HEK293T (cell line): ENCODE results near the gene NFYC.

Experiments used
- CTCF ChIA-PET: fragments of 350-600 bp; formaldehyde crosslinking; extraction: SDS; loops from one replicate; lab custom pipeline; 2021; ENCODE audit warnings: antibody characterized with exemption, inconsistent platforms; lab: Yijun Ruan, JAX
- POLR2A ChIA-PET: fragments of 350-600 bp; formaldehyde crosslinking; extraction: SDS; loops from one replicate; lab custom pipeline; 2020; ENCODE audit warnings: antibody characterized with exemption, inconsistent platforms; lab: Yijun Ruan, JAX
- DNase-seq: peaks from one replicate; pipeline ENCODE4 v3.0.0; 2012; ENCODE audit warnings: mixed read lengths; ENCODE audit errors: extremely low spot score
- ARNT ChIP-seq: fragments of 450-650 bp; IDR thresholded peaks from 2 replicates; pipeline ENCODE4 v1.6.1; 2017; ENCODE audit warnings: mild to moderate bottlenecking
- BHLHE40 ChIP-seq: fragments of 450-650 bp; IDR thresholded peaks from 2 replicates; pipeline ENCODE4 v1.6.1; 2016; ENCODE audit warnings: mild to moderate bottlenecking, moderate library complexity, borderline replicate concordance
- CTBP1 ChIP-seq: fragments of 450-650 bp; IDR thresholded peaks from 2 replicates; pipeline ENCODE4 v1.6.1; 2016; ENCODE audit warnings: borderline replicate concordance
- ELF4 ChIP-seq: fragments of 450-650 bp; IDR thresholded peaks from 2 replicates; pipeline ENCODE4 v1.6.1; 2017; ENCODE audit warnings: antibody characterized with exemption
- FOXA1 ChIP-seq: fragments of 450-650 bp; IDR thresholded peaks from 2 replicates; pipeline ENCODE4 v1.6.1; 2016; ENCODE audit warnings: mild to moderate bottlenecking
- FOXK2 ChIP-seq: fragments of 450-650 bp; IDR thresholded peaks from 2 replicates; pipeline ENCODE4 v1.6.1; 2016; ENCODE audit warnings: mild to moderate bottlenecking
- FOXM1 ChIP-seq: fragments of 450-650 bp; IDR thresholded peaks from 2 replicates; pipeline ENCODE4 v1.6.1; 2017; ENCODE audit warnings: mild to moderate bottlenecking, borderline replicate concordance
- HDGF ChIP-seq: fragments of 450-650 bp; IDR thresholded peaks from 2 replicates; pipeline ENCODE4 v1.6.1; 2017; ENCODE audit warnings: antibody characterized with exemption, borderline replicate concordance
- L3MBTL2 ChIP-seq: fragments of 450-650 bp; conservative IDR thresholded peaks from 2 replicates; pipeline ENCODE4 v1.6.1; 2016; ENCODE audit warnings: mild to moderate bottlenecking
- LEF1 ChIP-seq: fragments of 450-650 bp; IDR thresholded peaks from 2 replicates; pipeline ENCODE4 v1.6.1; 2017; ENCODE audit warnings: mild to moderate bottlenecking, borderline replicate concordance
- NFRKB ChIP-seq: fragments of 450-650 bp; IDR thresholded peaks from 2 replicates; pipeline ENCODE4 v1.6.1; 2016; ENCODE audit warnings: mild to moderate bottlenecking, moderate library complexity
- SP1 ChIP-seq: fragments of 450-650 bp; IDR thresholded peaks from 2 replicates; pipeline ENCODE4 v1.6.1; 2017
- SUZ12 ChIP-seq: fragments of 450-650 bp; IDR thresholded peaks from 2 replicates; pipeline ENCODE4 v1.6.1; 2016; ENCODE audit warnings: mild to moderate bottlenecking
- TARDBP ChIP-seq: fragments of 450-650 bp; IDR thresholded peaks from 2 replicates; pipeline ENCODE4 v1.6.1; 2016
- ZNF384 ChIP-seq: fragments of 450-650 bp; IDR thresholded peaks from 2 replicates; pipeline ENCODE4 v1.6.1; 2016
- TF ChIP-seq, protein P1 (sequence below): fragments of 450-650 bp; IDR thresholded peaks from 2 replicates; pipeline ENCODE4 v1.6.1; 2016

The NFYC gene

DNA sequence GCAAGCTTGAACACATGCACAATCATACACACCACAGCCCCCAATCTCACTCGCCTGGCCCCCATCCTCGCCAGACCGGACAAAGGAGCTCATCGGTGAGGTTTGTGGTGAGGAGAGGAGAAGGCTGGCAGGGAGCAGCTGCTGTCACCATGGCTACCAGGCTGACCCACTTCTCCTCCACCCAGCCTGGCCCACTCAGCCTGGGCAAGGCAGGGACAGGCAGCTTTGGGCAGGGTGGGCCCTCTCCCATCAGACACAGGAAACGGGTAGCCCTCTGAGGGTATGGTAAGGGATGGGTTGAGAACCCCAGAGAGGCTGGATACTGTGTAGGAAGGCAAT, 41.9 kb upstream of the NFYC start:
- TF ChIP-seq SP1, result no peak
- no peak for TF ChIP-seq FOXM1
- no peak for TF ChIP-seq BHLHE40
- no peak for TF ChIP-seq NFRKB
- TF ChIP-seq ARNT, result no peak
- no peak for TF ChIP-seq FOXA1
- TF ChIP-seq L3MBTL2, result no peak
- no peak for TF ChIP-seq ZNF384
- TF ChIP-seq, protein P1, sequence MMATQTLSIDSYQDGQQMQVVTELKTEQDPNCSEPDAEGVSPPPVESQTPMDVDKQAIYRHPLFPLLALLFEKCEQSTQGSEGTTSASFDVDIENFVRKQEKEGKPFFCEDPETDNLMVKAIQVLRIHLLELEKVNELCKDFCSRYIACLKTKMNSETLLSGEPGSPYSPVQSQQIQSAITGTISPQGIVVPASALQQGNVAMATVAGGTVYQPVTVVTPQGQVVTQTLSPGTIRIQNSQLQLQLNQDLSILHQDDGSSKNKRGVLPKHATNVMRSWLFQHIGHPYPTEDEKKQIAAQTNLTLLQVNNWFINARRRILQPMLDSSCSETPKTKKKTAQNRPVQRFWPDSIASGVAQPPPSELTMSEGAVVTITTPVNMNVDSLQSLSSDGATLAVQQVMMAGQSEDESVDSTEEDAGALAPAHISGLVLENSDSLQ, result no peak
- no peak for TF ChIP-seq CTBP1
- TF ChIP-seq LEF1, result no peak
- POLR2A ChIA-PET, result no interaction called here
- CTCF ChIA-PET, result interaction anchor here (0.6 kb wide), 1 partner anchor 10 kb away, joined by 3 read pairs; no protein-coding TSS in a partner anchor

GRCh38 chr1:40650075-40650474, 41.4 kb upstream of the NFYC start:
- DNase-seq, result peak; percentile 42
- ChIA-PET POLR2A (no interaction called here), CTCF (interaction anchor here (0.7 kb wide), 1 partner anchor 495 kb away, joined by 3 read pairs; no protein-coding TSS in a partner anchor)
- no peak for TF ChIP-seq FOXM1
- no peak for TF ChIP-seq TARDBP
- no peak for TF ChIP-seq FOXA1
- TF ChIP-seq ARNT, result no peak
- no peak for TF ChIP-seq NFRKB
- TF ChIP-seq SUZ12, result no peak

More for the DNA sequence above, 41.9 kb upstream of the NFYC start:
- DNase-seq, result no peak

DNA sequence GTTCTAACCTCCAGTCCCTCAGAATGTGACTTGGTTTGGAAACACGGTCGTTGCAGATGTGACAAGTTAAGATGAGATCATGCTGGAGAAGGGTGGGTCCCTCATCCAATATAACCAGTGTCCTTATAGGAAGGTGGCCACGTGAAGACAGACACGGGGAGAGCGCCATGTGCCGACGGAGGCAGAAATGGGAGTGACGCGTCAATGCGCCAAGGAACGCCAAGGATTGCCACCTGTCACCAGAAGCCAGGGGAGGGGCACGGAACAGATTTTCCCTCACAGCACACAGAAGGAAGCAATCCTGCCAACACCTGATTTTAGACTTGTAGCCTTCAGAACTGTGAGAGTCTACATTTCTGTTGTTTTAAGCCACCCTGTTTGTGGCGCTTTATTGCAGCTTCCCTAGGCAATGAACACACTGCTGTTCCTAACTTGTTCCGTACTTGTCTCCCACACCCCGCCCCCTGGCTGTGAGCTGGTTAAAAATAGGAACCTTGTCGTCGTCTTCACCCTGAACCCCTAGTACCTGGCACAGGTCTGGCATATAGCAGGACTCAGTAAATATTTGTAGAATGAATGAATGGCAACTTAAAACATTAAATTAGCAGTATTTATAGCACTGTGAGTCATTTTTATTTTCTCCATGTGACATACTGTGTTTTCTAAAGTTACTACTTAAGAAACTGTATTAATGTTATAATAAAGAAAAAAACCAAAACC, 40.2 kb upstream of the NFYC start:
- ChIA-PET CTCF (interaction anchor here (0.7 kb wide), 2 partner anchors 117 to 180 kb away, joined by 3 to 4 read pairs; no protein-coding TSS in a partner anchor), POLR2A (interaction anchor here (1.7 kb wide), 1 partner anchor 40 kb away, joined by 5 read pairs; the partner anchor contains the start of gene NFYC)
- no peak for DNase-seq
- TF ChIP-seq HDGF (no peak), NFRKB (no peak), SP1 (no peak), TARDBP (no peak), ARNT (no peak), LEF1 (no peak), BHLHE40 (no peak), FOXA1 (no peak), L3MBTL2 (no peak), FOXK2 (no peak), CTBP1 (no peak), FOXM1 (no peak), ZNF384 (no peak), ELF4 (no peak), SUZ12 (no peak)
- TF ChIP-seq, protein P1, result no peak

- CTCF ChIA-PET, result no interaction called here
- POLR2A ChIA-PET, result interaction anchor here (1.7 kb wide), 1 partner anchor 39 kb away, joined by 5 read pairs; the partner anchor contains the start of gene NFYC
Observed at GRCh38 chr1:40652468-40652867, 39.0 kb upstream of the NFYC start.

DNA sequence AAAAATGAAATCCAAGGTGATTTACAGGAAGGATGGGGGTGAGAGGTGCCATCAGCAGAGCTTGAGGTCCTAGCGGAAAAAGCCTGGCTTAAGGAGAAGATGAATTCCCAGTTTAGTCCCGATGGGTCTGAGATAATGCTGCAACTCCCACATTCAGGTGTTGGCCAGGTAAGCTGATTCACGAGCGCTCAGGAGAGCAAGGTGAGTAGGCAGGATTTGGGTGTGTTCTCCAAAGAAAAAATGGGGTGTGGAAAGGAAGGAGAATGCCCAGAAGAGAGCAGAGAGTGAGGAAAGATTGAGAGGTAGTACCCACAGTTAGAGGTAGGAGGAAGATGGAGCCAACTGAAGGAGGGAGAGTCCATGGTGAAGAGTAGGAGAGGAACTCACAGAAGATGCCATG, 38.5 kb upstream of the NFYC start:
- ChIA-PET POLR2A (no interaction called here), CTCF (no interaction called here)
- no peak for DNase-seq
- TF ChIP-seq NFRKB (no peak), CTBP1 (no peak), HDGF (no peak), SUZ12 (no peak), L3MBTL2 (no peak)

More at GRCh38 chr1:40652468-40652867, 39.0 kb upstream of the NFYC start:
- DNase-seq, result no peak
- no peak for TF ChIP-seq NFRKB
- TF ChIP-seq CTBP1, result no peak
- TF ChIP-seq SP1, result no peak
- TF ChIP-seq BHLHE40, result no peak
- no peak for TF ChIP-seq HDGF
- no peak for TF ChIP-seq TARDBP
- TF ChIP-seq ARNT, result no peak
- no peak for TF ChIP-seq FOXM1
- no peak for TF ChIP-seq LEF1
- TF ChIP-seq FOXK2, result no peak

DNA sequence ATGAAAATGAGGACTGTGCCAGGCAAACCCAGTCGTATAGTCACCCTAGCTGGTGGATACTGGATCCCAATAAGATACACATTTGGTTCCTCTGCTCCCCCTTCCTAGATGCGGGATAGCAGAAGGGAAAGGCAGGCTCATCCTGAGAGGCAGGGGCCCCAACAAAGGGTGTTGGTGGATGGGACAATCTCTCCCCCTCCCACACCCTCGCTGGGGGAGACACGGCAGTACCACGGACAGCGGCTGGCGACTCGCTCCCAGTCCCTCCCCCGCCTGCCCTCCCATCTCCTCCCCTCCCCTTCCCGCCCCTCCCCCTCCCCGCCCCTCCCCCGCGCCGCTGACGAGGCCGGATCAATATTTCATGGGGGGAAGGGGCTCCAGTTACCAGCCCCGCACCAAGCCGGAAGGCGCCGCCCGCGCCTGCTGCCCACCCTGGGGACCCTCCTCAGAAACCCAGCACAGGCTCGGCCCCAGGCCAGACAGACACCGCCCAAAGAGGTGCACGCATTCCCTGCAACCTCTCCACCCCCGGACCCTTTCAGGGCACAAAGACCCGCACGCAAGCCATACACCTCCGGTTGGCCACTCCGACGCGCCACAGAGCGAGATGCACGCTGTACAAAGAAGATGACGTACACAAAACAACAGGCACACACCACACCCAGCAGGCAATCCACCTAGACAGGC, 37.5 kb upstream of the NFYC start:
- no peak for DNase-seq
- ChIA-PET POLR2A (no interaction called here), CTCF (no interaction called here)
- TF ChIP-seq TARDBP (no peak), BHLHE40 (no peak), ZNF384 (no peak)
